ENCODE results near the gene FUT7. TPM values are rescaled to one million over a fixed set of nuclear protein-coding genes. Genes with fewer than 3 reads are reported as not detected.

Gene FUT7
- total and polyA plus RNA-seq, 2 of the 8 experiments (the other 6 are each of a cell fraction or from before 2014, with no cell fraction given), result not detected

GRCh38 chr9:137006116-137007003 is 25.5 kb downstream of the FUT7 start:
- no peak overlapping the region for H3K4ac ChIP-seq (replicated peaks; ENCODE audit: insufficient read length, low read depth, low read length)
- H3K14ac ChIP-seq (ENCODE audit: insufficient read length), result no peak overlapping the region
- no peak overlapping the region for H3K23ac ChIP-seq (ENCODE audit: insufficient read length)
- H3K36me3 ChIP-seq (ENCODE audit: control insufficient read depth in 2 of 4, insufficient read depth in 4 of 4, low read length in 3 of 4), result no peaks in the 10 kb centered on the region
- H2BK15ac ChIP-seq (ENCODE audit: low read length), result no peak overlapping the region
- no peak overlapping the region for H3K4me2 ChIP-seq (ENCODE audit: insufficient read depth in 1 of 2, low read depth in 2 of 2, low read length in 2 of 2)
- no peak overlapping the region for H3K56ac ChIP-seq (replicated peaks; ENCODE audit: insufficient read length, low read depth, low read length)
- ChIA-PET CTCF (ENCODE audit: partially characterized antibody) (interaction anchor here (0.5 to 2.9 kb wide), 8 partner anchors 9 to 134 kb away, joined by 3 to 19 read pairs (median 3); partner anchors contain the start of gene CLIC3), POLR2A (ENCODE audit: partially characterized antibody) (no interaction called here)
- H4K8ac ChIP-seq (ENCODE audit: extremely low read depth, insufficient read depth, low read length), result no peak overlapping the region; the same call in none of the 2 replicates
- no peak overlapping the region for H4K5ac ChIP-seq (ENCODE audit: insufficient read length, low read depth, low read length)
- H2AFZ ChIP-seq (ENCODE audit: low read length), result no peak overlapping the region
- no peak overlapping the region for H3K9ac ChIP-seq (replicated peaks in 1 of 4; ENCODE audit: extremely low read depth in 1 of 4, low read depth in 3 of 4, low read length in 3 of 4)
- H3K23me2 ChIP-seq (ENCODE audit: low read depth, low read length), result no peaks in the 10 kb centered on the region
- H2BK20ac ChIP-seq (ENCODE audit: low read length), result no peak overlapping the region
- no peak overlapping the region for H3K27ac ChIP-seq (ENCODE audit: low read depth, low read length)
- H3K4me1 ChIP-seq (replicated peaks in 1 of 4; ENCODE audit: control insufficient read depth in 3 of 4, insufficient read depth in 4 of 4, low read length in 3 of 4), result no peaks in the 10 kb centered on the region; a peak in 1 of 7 replicates
- no peaks in the 10 kb centered on the region for H3K79me2 ChIP-seq (ENCODE audit: control insufficient read depth in 1 of 2, insufficient read depth in 2 of 2, low read length in 2 of 2)
- no peak overlapping the region for H4K91ac ChIP-seq (replicated peaks; ENCODE audit: insufficient read length, low read length)
- peaks cover 0 to 10% of the 10 kb centered on the region in 2 experiments; a peak in 1 of 4 replicates for H3K9me3 ChIP-seq (ENCODE audit: insufficient read depth in 2 of 2, low read depth in 1 of 2, low read length in 1 of 2)
- no peak overlapping the region for H3K18ac ChIP-seq (ENCODE audit: extremely low read depth, low read length)
- no peak for FAIRE-seq
- no peaks in the 10 kb centered on the region for H3K27me3 ChIP-seq (replicated peaks in 1 of 4; ENCODE audit: control insufficient read depth in 3 of 4, extremely low read depth in 1 of 4, insufficient read depth in 3 of 4, low read length in 3 of 4)
- H2AK5ac ChIP-seq (ENCODE audit: low read depth, low read length), result no peak overlapping the region
- no peak overlapping the region for H2BK12ac ChIP-seq (ENCODE audit: low read depth, low read length)
- no peak overlapping the region for H2BK120ac ChIP-seq (replicated peaks; ENCODE audit: low read depth, low read length)
- no peak overlapping the region for H2BK5ac ChIP-seq (ENCODE audit: low read depth, low read length)
- WGBS, 2 experiments (ENCODE audit: extremely low coverage in 1 of 2, insufficient coverage in 1 of 2, insufficient read length in 1 of 2, insufficient replicate concordance in 2 of 2, low coverage in 1 of 2, low lambda C conversion rate in 2 of 2, missing lambda C conversion rate in 1 of 2), result 90% methylated on average over 24 of the region's 24 CpGs; no CpG with 5 or more reads in 1 of the 2 experiments
- H3K4me3 ChIP-seq (ENCODE audit: extremely low read depth in 1 of 4, insufficient read depth in 2 of 4, low read depth in 3 of 4, low read length in 4 of 4), result no peak overlapping the region
- no peak for DNase-seq (ENCODE audit: low read depth in 1 of 2, low spot score in 2 of 2)
- no peaks in the 10 kb centered on the region for H3K79me1 ChIP-seq (ENCODE audit: low read depth, low read length)
- H4K20me1 ChIP-seq (replicated peaks in 1 of 2; ENCODE audit: control insufficient read depth in 1 of 2, insufficient read depth in 2 of 2, low read length in 2 of 2), result no peaks in the 10 kb centered on the region
- TF ChIP-seq CBX8 (IDR thresholded peaks at IDR 0.05; ENCODE audit: borderline replicate concordance, low read depth, low read length) (no peak), CHD1 (IDR thresholded peaks at IDR 0.05; ENCODE audit: low read depth, low read length) (no peak), SAP30 (IDR thresholded peaks at IDR 0.05; ENCODE audit: insufficient read depth, insufficient replicate concordance, low read length) (no peak), KDM5A (IDR thresholded peaks at IDR 0.05; ENCODE audit: low read length) (no peak), SIRT6 (IDR thresholded peaks at IDR 0.05; ENCODE audit: low read length) (no peak), CREB1 (IDR thresholded peaks at IDR 0.05) (no peak)
